Liver (tissue), 9 donors: ENCODE data around the gene HCFC1. TPM values are rescaled to one million over a fixed set of nuclear protein-coding genes. Genes with fewer than 3 reads are reported as not detected.

Source experiments
- DNase-seq: peaks from one replicate; pipeline ENCODE4 v3.0.0-alpha.2; 2017; ENCODE audit warnings: low spot score
- H3K27ac ChIP-seq, 2 donors: one replicate each; pipeline ENCODE4 v1.7.0; 2013; ENCODE audit warnings: inconsistent platforms in 2 of 2, low read length in 2 of 2, control low read depth in 1 of 2, low read depth in 1 of 2, mild to moderate bottlenecking in 1 of 2
- H3K27me3 ChIP-seq, 4 donors: one replicate each; pipeline versions ENCODE4 v1.6.1 to v1.7.0; 2013; ENCODE audit warnings: low read length in 3 of 4, inconsistent platforms in 1 of 4, mild to moderate bottlenecking in 1 of 4, moderate library complexity in 1 of 4; ENCODE audit not compliant: control insufficient read depth in 4 of 4, insufficient read depth in 4 of 4
- H3K36me3 ChIP-seq, 4 donors: one replicate each; pipeline versions ENCODE4 v1.6.1 to v1.7.0; 2013; ENCODE audit warnings: low read length in 3 of 4, mild to moderate bottlenecking in 3 of 4, low read depth in 1 of 4, moderate library complexity in 1 of 4; ENCODE audit not compliant: control insufficient read depth in 4 of 4, insufficient read depth in 3 of 4
- H3K4me1 ChIP-seq, 4 donors: one replicate each; pipeline versions ENCODE4 v1.6.1 to v1.7.0; 2013; ENCODE audit warnings: low read length in 3 of 4, mild to moderate bottlenecking in 3 of 4, moderate library complexity in 1 of 4; ENCODE audit not compliant: control insufficient read depth in 4 of 4, insufficient read depth in 4 of 4
- H3K4me3 ChIP-seq, 3 donors: one replicate each; pipeline versions ENCODE4 v1.6.1 to v1.7.0; 2013; ENCODE audit warnings: low read length in 3 of 3, control low read depth in 1 of 3, low read depth in 1 of 3, mild to moderate bottlenecking in 1 of 3
- H3K9ac ChIP-seq, 2 donors: one replicate each; pipeline ENCODE4 v1.7.0; 2013; ENCODE audit warnings: low read length in 2 of 2, mild to moderate bottlenecking in 2 of 2, moderate library complexity in 2 of 2, control low read depth in 1 of 2, low read depth in 1 of 2
- H3K9me3 ChIP-seq, 4 donors: one replicate each; pipeline versions ENCODE4 v1.6.1 to v1.7.0; 2013; ENCODE audit warnings: low read length in 3 of 4; ENCODE audit not compliant: control insufficient read depth in 4 of 4
- ATF3 ChIP-seq: IDR thresholded peaks from 2 replicates; pipeline ENCODE4 v1.6.1; 2016; ENCODE audit warnings: antibody characterized with exemption
- CTCF ChIP-seq: fragments of 150-350 bp; IDR thresholded peaks from 2 replicates; pipeline ENCODE4 v1.5.1; 2017; ENCODE audit warnings: improper control_type of control experiment, low read depth, low read length; ENCODE audit not compliant: missing input control
- EGR1 ChIP-seq, 2 donors: IDR thresholded peaks; 2 replicates each; pipeline ENCODE4 v1.6.1; 2016 to 2018; ENCODE audit warnings: antibody characterized with exemption in 2 of 2, low read depth in 2 of 2
- FOXA2 ChIP-seq: IDR thresholded peaks from 2 replicates; pipeline ENCODE4 v1.6.1; 2016; ENCODE audit warnings: antibody characterized with exemption
- GABPA ChIP-seq, 2 donors: IDR thresholded peaks in 1 of 2; conservative IDR thresholded peaks in 1 of 2; 2 replicates each; pipeline ENCODE4 v1.6.1; 2016; ENCODE audit warnings: antibody characterized with exemption in 2 of 2, mild to moderate bottlenecking in 1 of 2, moderate library complexity in 1 of 2
- HNF4A ChIP-seq, 2 donors: conservative IDR thresholded peaks; 2 replicates each; pipeline ENCODE4 v1.6.1; 2016; ENCODE audit warnings: antibody characterized with exemption in 2 of 2, mild to moderate bottlenecking in 2 of 2
- HNF4G ChIP-seq: IDR thresholded peaks from 2 replicates; pipeline ENCODE4 v1.6.1; 2016; ENCODE audit warnings: antibody characterized with exemption
- MAX ChIP-seq: IDR thresholded peaks from 2 replicates; pipeline ENCODE4 v1.6.1; 2016; ENCODE audit warnings: antibody characterized with exemption
- NR2F2 ChIP-seq: IDR thresholded peaks from 2 replicates; pipeline ENCODE4 v1.6.1; 2016; ENCODE audit warnings: antibody characterized with exemption
- RAD21 ChIP-seq, 2 donors: IDR thresholded peaks; 2 replicates each; pipeline ENCODE4 v1.6.1; 2016; ENCODE audit warnings: antibody characterized with exemption in 2 of 2, mild to moderate bottlenecking in 2 of 2
- RXRA ChIP-seq, 2 donors: IDR thresholded peaks; 2 replicates each; pipeline ENCODE4 v1.6.1; 2017 to 2018; ENCODE audit warnings: antibody characterized with exemption in 2 of 2, mild to moderate bottlenecking in 1 of 2
- SP1 ChIP-seq: IDR thresholded peaks from 2 replicates; pipeline ENCODE4 v1.6.1; 2018; ENCODE audit warnings: antibody characterized with exemption, mild to moderate bottlenecking
- TAF1 ChIP-seq: conservative IDR thresholded peaks from 2 replicates; pipeline ENCODE4 v1.6.1; 2016; ENCODE audit warnings: antibody characterized with exemption, mild to moderate bottlenecking
- YY1 ChIP-seq: IDR thresholded peaks from 2 replicates; pipeline ENCODE4 v1.6.1; 2016; ENCODE audit warnings: antibody characterized with exemption, mild to moderate bottlenecking
- WGBS: extraction: QIAGEN DNeasy Blood & Tissue Kit; methylation state at CpG from one replicate; pipeline ENCODE4 v1.1.7; 2013; 5-methylcytosine and 5-hydroxymethylcytosine counted together
- polyA plus RNA-seq, 2 donors: library from polyadenylated mRNA; stranded (reverse) in 1 of 2; unstranded in 1 of 2; fragments of 200-250 nt in 1 of 2; fragments of >200 nt in 1 of 2; fragmentation: Nextera tagmentation in 1 of 2; extraction: Ambion mirVana in 1 of 2; gene quantifications; one replicate each; pipeline versions ENCODE4 v1.2.1 to v1.2.3, GENCODE V29; 2013 to 2015
- total RNA-seq, 2 donors: library from RNA; depleted of rRNA; stranded (reverse); fragments of >200 nt; gene quantifications; one replicate each; pipeline ENCODE4 v1.2.3, GENCODE V29; 2014
- TF ChIP-seq, protein P1 (sequence below): IDR thresholded peaks from 2 replicates; pipeline ENCODE4 v1.6.1; 2016; ENCODE audit warnings: antibody characterized with exemption, mild to moderate bottlenecking
- donor health status: healthy.
- donor health status: healthy.
- donor health status: healthy.
- donor health status: healthy.
- donor health status: healthy.

Gene HCFC1
- total and polyA plus RNA-seq, 4 donors, result 7.9 to 26.9 (median 13.9) TPM

GRCh38 chrX:153934762-153935325 is 36.8 kb downstream of the HCFC1 start, which contains the start of gene NAA10:
TSS of gene NAA10 (minus strand) at chrX:153935037. CDS start at chrX:153934904, 133 bp downstream.
- DNase-seq, result peak; percentile 72
- under 1% methylated on average over 78 of the region's 87 CpGs for WGBS
- Histone ChIP-seq H3K4me3 (peak within 1 kb of the TSS; percentile 81 to 90 (median 90)), H3K4me1 (peaks cover 0 to 14% (median 9%) of the 10 kb centered on the region in 4 donors), H3K27ac (no peak within 1 kb of the TSS), H3K36me3 (peaks cover 0 to 15% (median 1%) of the 10 kb centered on the region in 4 donors), H3K9ac (peak within 1 kb of the TSS; percentile 13 to 75), H3K27me3 (no peaks in the 10 kb centered on the region), H3K9me3 (no peaks in the 10 kb centered on the region)
- no peak for TF ChIP-seq TAF1
- TF ChIP-seq YY1, result no peak

- Histone ChIP-seq H3K4me3 (peak overlapping the region; percentile 81 to 90 (median 90)), H3K9ac (peak overlapping the region; percentile 13 to 75), H3K4me1 (peaks cover 0 to 19% (median 12%) of the 10 kb centered on the region in 4 donors), H3K27ac (no peak overlapping the region), H3K9me3 (no peaks in the 10 kb centered on the region), H3K36me3 (peaks cover 0 to 15% (median 1%) of the 10 kb centered on the region in 4 donors), H3K27me3 (no peaks in the 10 kb centered on the region)
- 6% methylated on average over 33 of the region's 33 CpGs for WGBS
- no peak for TF ChIP-seq GABPA (IDR thresholded peaks at IDR 0.05 in 1 of 2, conservative IDR thresholded peaks at IDR 0.05 in 1 of 2)
- no peak for TF ChIP-seq NR2F2
- TF ChIP-seq RAD21 (IDR thresholded peaks at IDR 0.05), result no peak
- no peak for TF ChIP-seq RXRA (IDR thresholded peaks at IDR 0.05)
- no peak for TF ChIP-seq EGR1 (IDR thresholded peaks at IDR 0.05; ENCODE audit: low read depth in 2 of 2)
- no peak for TF ChIP-seq MAX
- TF ChIP-seq YY1, result no peak
- no peak for TF ChIP-seq FOXA2
- no peak for DNase-seq
Measured at GRCh38 chrX:153934148-153934761, 37.4 kb downstream of the HCFC1 start.

DNA sequence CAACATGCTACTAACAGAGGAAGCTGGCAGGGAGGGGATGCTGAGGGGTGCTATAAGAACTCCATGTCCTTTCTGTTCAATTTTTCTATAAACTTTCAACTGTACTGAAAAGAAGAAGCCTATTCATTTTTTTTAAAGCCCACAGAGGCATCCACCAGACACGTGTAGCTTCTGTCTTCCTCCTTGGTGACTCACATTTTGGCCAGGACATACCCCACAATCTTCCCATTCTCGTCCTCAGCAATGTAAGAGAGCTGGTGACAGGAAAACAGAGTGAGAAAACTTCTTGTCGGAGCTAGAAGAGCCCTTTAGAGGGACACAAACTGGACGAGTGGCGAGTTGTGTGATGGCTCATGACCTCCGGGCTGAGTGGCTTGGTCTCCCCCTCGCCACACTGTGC is 37.9 kb downstream of the HCFC1 start:
- Histone ChIP-seq H3K4me3 (peak overlapping the region; percentile 81 to 90 (median 90)), H3K9me3 (no peaks in the 10 kb centered on the region), H3K27ac (no peak overlapping the region), H3K36me3 (peaks cover 0 to 15% (median 1%) of the 10 kb centered on the region in 4 donors), H3K27me3 (no peaks in the 10 kb centered on the region), H3K9ac (peak overlapping the region; percentile 13 to 75), H3K4me1 (peaks cover 2 to 24% (median 17%) of the 10 kb centered on the region in 4 donors)
- 58% methylated on average over 7 of the region's 7 CpGs for WGBS
- no peak for DNase-seq
- TF ChIP-seq GABPA (IDR thresholded peaks at IDR 0.05 in 1 of 2, conservative IDR thresholded peaks at IDR 0.05 in 1 of 2) (no peak), YY1 (no peak), EGR1 (IDR thresholded peaks at IDR 0.05; ENCODE audit: low read depth in 2 of 2) (no peak)

DNA sequence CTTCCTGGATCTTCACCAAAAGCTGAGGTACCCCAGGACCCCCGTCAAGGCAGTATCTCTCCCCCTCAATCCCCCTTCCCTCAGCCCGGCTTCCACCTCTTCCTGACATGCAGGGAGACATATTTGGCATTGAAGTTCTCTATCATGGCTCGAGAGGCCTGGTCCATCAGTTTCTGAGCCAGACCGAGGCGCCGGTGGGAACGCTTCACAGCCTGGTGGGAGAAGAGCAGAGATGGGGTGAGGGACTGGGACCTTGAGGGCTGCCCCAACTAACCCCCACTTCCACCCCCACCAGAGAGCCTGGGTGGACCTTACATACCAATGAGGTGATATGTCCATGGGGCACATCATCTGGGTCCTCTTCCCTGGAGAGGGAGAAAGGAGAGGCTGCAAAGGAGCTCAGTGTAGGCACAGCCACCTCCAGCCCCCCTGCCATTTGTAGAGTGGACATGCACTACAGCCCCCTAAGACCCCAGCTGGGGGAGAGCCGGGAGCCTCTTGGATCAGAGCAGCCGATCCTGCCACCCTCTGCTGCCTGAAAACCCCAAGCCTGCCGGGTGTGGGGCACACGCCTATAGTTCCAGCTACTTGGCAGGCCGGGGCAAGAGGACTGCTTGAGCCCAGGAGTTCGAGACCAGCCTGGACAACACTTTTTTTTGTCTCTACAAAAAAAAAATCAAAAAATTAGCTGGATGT is 39.2 kb downstream of the HCFC1 start:
- 95% methylated on average over 13 of the region's 13 CpGs for WGBS
- H3K4me1 ChIP-seq, result peaks cover 2 to 30% (median 23%) of the 10 kb centered on the region in 4 donors
- no peak overlapping the region for H3K4me3 ChIP-seq
- DNase-seq, result no peak
- H3K9ac ChIP-seq, result no peak overlapping the region
- no peak overlapping the region for H3K27ac ChIP-seq
- no peaks in the 10 kb centered on the region for H3K9me3 ChIP-seq
- no peaks in the 10 kb centered on the region for H3K27me3 ChIP-seq
- TF ChIP-seq CTCF (no peak), FOXA2 (no peak), RXRA (IDR thresholded peaks at IDR 0.05) (no peak), TAF1 (no peak), GABPA (IDR thresholded peaks at IDR 0.05 in 1 of 2, conservative IDR thresholded peaks at IDR 0.05 in 1 of 2) (no peak), ATF3 (no peak), HNF4G (no peak), HNF4A (conservative IDR thresholded peaks at IDR 0.05) (no peak), SP1 (no peak)
- TF ChIP-seq, protein P1, sequence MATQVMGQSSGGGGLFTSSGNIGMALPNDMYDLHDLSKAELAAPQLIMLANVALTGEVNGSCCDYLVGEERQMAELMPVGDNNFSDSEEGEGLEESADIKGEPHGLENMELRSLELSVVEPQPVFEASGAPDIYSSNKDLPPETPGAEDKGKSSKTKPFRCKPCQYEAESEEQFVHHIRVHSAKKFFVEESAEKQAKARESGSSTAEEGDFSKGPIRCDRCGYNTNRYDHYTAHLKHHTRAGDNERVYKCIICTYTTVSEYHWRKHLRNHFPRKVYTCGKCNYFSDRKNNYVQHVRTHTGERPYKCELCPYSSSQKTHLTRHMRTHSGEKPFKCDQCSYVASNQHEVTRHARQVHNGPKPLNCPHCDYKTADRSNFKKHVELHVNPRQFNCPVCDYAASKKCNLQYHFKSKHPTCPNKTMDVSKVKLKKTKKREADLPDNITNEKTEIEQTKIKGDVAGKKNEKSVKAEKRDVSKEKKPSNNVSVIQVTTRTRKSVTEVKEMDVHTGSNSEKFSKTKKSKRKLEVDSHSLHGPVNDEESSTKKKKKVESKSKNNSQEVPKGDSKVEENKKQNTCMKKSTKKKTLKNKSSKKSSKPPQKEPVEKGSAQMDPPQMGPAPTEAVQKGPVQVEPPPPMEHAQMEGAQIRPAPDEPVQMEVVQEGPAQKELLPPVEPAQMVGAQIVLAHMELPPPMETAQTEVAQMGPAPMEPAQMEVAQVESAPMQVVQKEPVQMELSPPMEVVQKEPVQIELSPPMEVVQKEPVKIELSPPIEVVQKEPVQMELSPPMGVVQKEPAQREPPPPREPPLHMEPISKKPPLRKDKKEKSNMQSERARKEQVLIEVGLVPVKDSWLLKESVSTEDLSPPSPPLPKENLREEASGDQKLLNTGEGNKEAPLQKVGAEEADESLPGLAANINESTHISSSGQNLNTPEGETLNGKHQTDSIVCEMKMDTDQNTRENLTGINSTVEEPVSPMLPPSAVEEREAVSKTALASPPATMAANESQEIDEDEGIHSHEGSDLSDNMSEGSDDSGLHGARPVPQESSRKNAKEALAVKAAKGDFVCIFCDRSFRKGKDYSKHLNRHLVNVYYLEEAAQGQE, result no peak
- H3K36me3 ChIP-seq, result peaks cover 0 to 15% (median 1%) of the 10 kb centered on the region in 4 donors
